Measurements from ENCODE around the gene MAN1A1. TPM values are rescaled to one million over a fixed set of nuclear protein-coding genes. Genes with fewer than 3 reads are reported as not detected.
A peak's percentile ranks its signal among the peaks of the same experiment; 100 is the strongest.

Gene MAN1A1
- total and polyA plus RNA-seq, 2 of the 8 experiments (the other 6 are each of a cell fraction or from before 2014, with no cell fraction given), result 1.8 to 5.4 TPM

DNA sequence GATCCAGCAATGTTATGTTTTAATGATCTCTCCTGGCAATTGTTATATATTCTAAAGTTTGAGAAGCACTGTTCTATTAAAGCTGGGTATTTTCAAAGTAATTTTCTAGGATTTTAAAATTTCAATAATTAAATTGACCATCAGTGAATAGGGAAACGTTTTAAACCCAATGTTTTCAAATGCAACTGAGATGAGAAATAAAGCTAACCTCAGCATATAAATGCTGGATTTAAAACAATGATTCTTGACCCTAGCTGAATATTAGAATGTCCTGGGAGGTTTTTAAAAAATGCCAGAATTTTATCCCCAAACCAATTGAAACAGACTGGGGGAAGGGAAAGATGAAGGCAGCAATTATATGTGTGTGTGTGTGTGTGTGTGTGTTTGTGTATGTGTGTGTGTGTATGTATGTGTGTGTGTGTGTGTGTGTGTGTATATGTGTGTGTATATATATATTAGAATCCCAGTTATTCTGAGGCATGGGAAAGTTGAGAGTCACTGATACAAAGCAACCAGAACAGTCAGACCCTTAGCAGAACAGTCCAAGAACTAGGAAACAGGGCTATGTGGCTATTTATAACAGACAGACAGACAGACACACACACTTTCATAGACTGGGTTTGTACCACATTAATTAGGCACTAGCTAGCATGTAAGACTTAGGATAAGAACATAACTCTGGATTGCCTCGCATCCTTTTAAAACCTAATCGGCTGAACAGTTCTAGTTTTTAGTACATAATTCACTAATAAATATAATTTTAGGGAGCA, 107.8 kb downstream of the MAN1A1 start:
- Histone ChIP-seq H3K9me3 (ENCODE audit: insufficient read depth in 2 of 2, low read depth in 1 of 2, low read length in 1 of 2) (no peaks in the 10 kb centered on the region), H4K8ac (ENCODE audit: extremely low read depth, insufficient read depth, low read length) (no peak overlapping the region), H2BK12ac (ENCODE audit: low read depth, low read length) (peak overlapping the region; percentile 52; the same call in 1 of the 2 replicates), H3K4me2 (ENCODE audit: insufficient read depth in 1 of 2, low read depth in 2 of 2, low read length in 2 of 2) (no peak overlapping the region), H3K4me3 (ENCODE audit: extremely low read depth in 1 of 4, insufficient read depth in 2 of 4, low read depth in 3 of 4, low read length in 4 of 4) (no peak overlapping the region), H4K20me1 (replicated peaks in 1 of 2; ENCODE audit: control insufficient read depth in 1 of 2, insufficient read depth in 2 of 2, low read length in 2 of 2) (no peaks in the 10 kb centered on the region), H4K5ac (ENCODE audit: insufficient read length, low read depth, low read length) (no peak overlapping the region), H3K23ac (ENCODE audit: insufficient read length) (no peak overlapping the region), H2BK15ac (ENCODE audit: low read length) (no peak overlapping the region), H3K23me2 (ENCODE audit: low read depth, low read length) (peaks cover 1% of the 10 kb centered on the region; the same call in 1 of the 2 replicates), H2BK20ac (ENCODE audit: low read length) (no peak overlapping the region), H3K4ac (replicated peaks; ENCODE audit: insufficient read length, low read depth, low read length) (no peak overlapping the region), H3K36me3 (ENCODE audit: control insufficient read depth in 2 of 4, insufficient read depth in 4 of 4, low read length in 3 of 4) (no peaks in the 10 kb centered on the region), H2AK5ac (ENCODE audit: low read depth, low read length) (no peak overlapping the region), H3K56ac (replicated peaks; ENCODE audit: insufficient read length, low read depth, low read length) (no peak overlapping the region), H3K14ac (ENCODE audit: insufficient read length) (no peak overlapping the region), H3K27me3 (replicated peaks in 1 of 4; ENCODE audit: control insufficient read depth in 3 of 4, extremely low read depth in 1 of 4, insufficient read depth in 3 of 4, low read length in 3 of 4) (no peaks in the 10 kb centered on the region), H3K4me1 (replicated peaks in 1 of 4; ENCODE audit: control insufficient read depth in 3 of 4, insufficient read depth in 4 of 4, low read length in 3 of 4) (peaks cover 0 to 3% (median 1%) of the 10 kb centered on the region in 4 experiments; a peak in 3 of 7 replicates), H2AFZ (ENCODE audit: low read length) (no peak overlapping the region), H3K79me1 (ENCODE audit: low read depth, low read length) (no peaks in the 10 kb centered on the region), H2BK120ac (replicated peaks; ENCODE audit: low read depth, low read length) (no peak overlapping the region), H3K79me2 (ENCODE audit: control insufficient read depth in 1 of 2, insufficient read depth in 2 of 2, low read length in 2 of 2) (no peaks in the 10 kb centered on the region), H3K9ac (replicated peaks in 1 of 4; ENCODE audit: extremely low read depth in 1 of 4, low read depth in 3 of 4, low read length in 3 of 4) (no peak overlapping the region), H4K91ac (replicated peaks; ENCODE audit: insufficient read length, low read length) (peak overlapping the region; percentile 55), H2BK5ac (ENCODE audit: low read depth, low read length) (no peak overlapping the region), H3K27ac (ENCODE audit: low read depth, low read length) (no peak overlapping the region), H3K18ac (ENCODE audit: extremely low read depth, low read length) (no peak overlapping the region)
- DNase-seq (ENCODE audit: low read depth in 1 of 2, low spot score in 2 of 2) (no peak), FAIRE-seq (no peak)
- ChIA-PET POLR2A (ENCODE audit: partially characterized antibody) (no interaction called here), CTCF (ENCODE audit: partially characterized antibody) (interaction anchor here (0.7 kb wide), 1 partner anchor 93 kb away, joined by 5 read pairs; no protein-coding TSS in a partner anchor)
- 84% methylated on average over 3 of the region's 3 CpGs; no CpG with 5 or more reads in 1 of the 2 experiments for WGBS, 2 experiments (ENCODE audit: extremely low coverage in 1 of 2, insufficient coverage in 1 of 2, insufficient read length in 1 of 2, insufficient replicate concordance in 2 of 2, low coverage in 1 of 2, low lambda C conversion rate in 2 of 2, missing lambda C conversion rate in 1 of 2)
- TF ChIP-seq, protein P1, sequence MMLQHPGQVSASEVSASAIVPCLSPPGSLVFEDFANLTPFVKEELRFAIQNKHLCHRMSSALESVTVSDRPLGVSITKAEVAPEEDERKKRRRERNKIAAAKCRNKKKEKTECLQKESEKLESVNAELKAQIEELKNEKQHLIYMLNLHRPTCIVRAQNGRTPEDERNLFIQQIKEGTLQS (IDR thresholded peaks at IDR 0.05; ENCODE audit: insufficient read depth, low read depth, low read length), result no peak
- TF ChIP-seq CTBP2 (IDR thresholded peaks at IDR 0.05; ENCODE audit: borderline replicate concordance, insufficient read depth, insufficient read length, low read length), result no peak
- TF ChIP-seq CHD1 (IDR thresholded peaks at IDR 0.05; ENCODE audit: low read depth, low read length), result no peak
